GM21390 (cell line): Measurements from ENCODE around the gene SGK1.

Source experiments
- ATAC-seq: cut with Tn5 transposase; IDR thresholded peaks from one replicate; pipeline ENCODE4 v1.9.1; 2021; ENCODE audit not compliant: unreplicated experiment

The SGK1 gene

GRCh38 chr6:134173366-134173725 lies 144.6 kb downstream of the SGK1 start:
- ATAC-seq = no peak

- ATAC-seq = no peak
Measured at GRCh38 chr6:134172706-134173365, 145.1 kb downstream of the SGK1 start.

- no peak for ATAC-seq
Measured at GRCh38 chr6:134172020-134172705, 145.7 kb downstream of the SGK1 start.

- ATAC-seq = no peak
Measured at GRCh38 chr6:134171517-134171916, 146.4 kb downstream of the SGK1 start.

- ATAC-seq = no peak
Measured at GRCh38 chr6:134170844-134171243, 147.1 kb downstream of the SGK1 start.

GRCh38 chr6:134169871-134170486 lies 147.9 kb downstream of the SGK1 start:
- ATAC-seq = no peak

- ATAC-seq = no peak
Measured at GRCh38 chr6:134168590-134169208, 149.2 kb downstream of the SGK1 start.

- no peak for ATAC-seq
Measured at GRCh38 chr6:134166511-134167261, 151.2 kb downstream of the SGK1 start.

GRCh38 chr6:134165561-134166201 lies 152.2 kb downstream of the SGK1 start:
- no peak for ATAC-seq

- ATAC-seq = no peak
Measured at GRCh38 chr6:134164300-134164699, 153.6 kb downstream of the SGK1 start.

GRCh38 chr6:134162932-134163331 lies 155.0 kb downstream of the SGK1 start:
- ATAC-seq = no peak

- no peak for ATAC-seq
Measured at GRCh38 chr6:134161041-134161440, 156.9 kb downstream of the SGK1 start.

GRCh38 chr6:134152767-134153485 lies 165.0 kb downstream of the SGK1 start:
- ATAC-seq = no peak

- no peak for ATAC-seq
Measured at GRCh38 chr6:134148566-134148965, 169.3 kb downstream of the SGK1 start.

GRCh38 chr6:134147034-134147533 lies 170.8 kb downstream of the SGK1 start:
- no peak for ATAC-seq

GRCh38 chr6:134146268-134147033 lies 171.5 kb downstream of the SGK1 start:
- no peak for ATAC-seq

- ATAC-seq = no peak
Measured at GRCh38 chr6:134145786-134146185, 172.1 kb downstream of the SGK1 start.

- no peak for ATAC-seq
Measured at GRCh38 chr6:134138226-134138975, 179.5 kb downstream of the SGK1 start.
